Neural cell (in vitro differentiated cells): Measurements from ENCODE around the gene CREBBP.

Experiments used
- EP300 ChIP-seq: fragments of 450-650 bp; conservative IDR thresholded peaks from 2 replicates; pipeline ENCODE4 v1.6.1; 2014; ENCODE audit warnings: antibody characterized with exemption, mild to moderate bottlenecking, moderate library complexity; ENCODE audit not compliant: poor library complexity, severe bottlenecking
- EZH2 ChIP-seq: fragments of 200-600, 300-800 bp; shearing (Covaris generic), sonication (generic); IDR thresholded peaks from 2 replicates; pipeline ENCODE4 v1.6.1; 2014; ENCODE audit warnings: antibody characterized with exemption, low read length, borderline replicate concordance, mild to moderate bottlenecking; ENCODE audit not compliant: insufficient read depth, poor library complexity, severe bottlenecking
- POLR2AphosphoS5 ChIP-seq: IDR thresholded peaks from 2 replicates; pipeline ENCODE4 v1.6.1; 2012
- RAD21 ChIP-seq: fragments of 450-650 bp; conservative IDR thresholded peaks from 2 replicates; pipeline ENCODE4 v1.6.1; 2014; ENCODE audit warnings: antibody characterized with exemption, mild to moderate bottlenecking, moderate library complexity
- TAF1 ChIP-seq: IDR thresholded peaks from 2 replicates; pipeline ENCODE4 v1.6.1; 2012; ENCODE audit warnings: low read depth
- TF ChIP-seq, protein P1 (sequence below): fragments of 450-650 bp; IDR thresholded peaks from 2 replicates; pipeline ENCODE4 v1.5.1; 2014; ENCODE audit warnings: antibody characterized with exemption, mild to moderate bottlenecking, moderate library complexity; ENCODE audit not compliant: poor library complexity, severe bottlenecking

DNA sequence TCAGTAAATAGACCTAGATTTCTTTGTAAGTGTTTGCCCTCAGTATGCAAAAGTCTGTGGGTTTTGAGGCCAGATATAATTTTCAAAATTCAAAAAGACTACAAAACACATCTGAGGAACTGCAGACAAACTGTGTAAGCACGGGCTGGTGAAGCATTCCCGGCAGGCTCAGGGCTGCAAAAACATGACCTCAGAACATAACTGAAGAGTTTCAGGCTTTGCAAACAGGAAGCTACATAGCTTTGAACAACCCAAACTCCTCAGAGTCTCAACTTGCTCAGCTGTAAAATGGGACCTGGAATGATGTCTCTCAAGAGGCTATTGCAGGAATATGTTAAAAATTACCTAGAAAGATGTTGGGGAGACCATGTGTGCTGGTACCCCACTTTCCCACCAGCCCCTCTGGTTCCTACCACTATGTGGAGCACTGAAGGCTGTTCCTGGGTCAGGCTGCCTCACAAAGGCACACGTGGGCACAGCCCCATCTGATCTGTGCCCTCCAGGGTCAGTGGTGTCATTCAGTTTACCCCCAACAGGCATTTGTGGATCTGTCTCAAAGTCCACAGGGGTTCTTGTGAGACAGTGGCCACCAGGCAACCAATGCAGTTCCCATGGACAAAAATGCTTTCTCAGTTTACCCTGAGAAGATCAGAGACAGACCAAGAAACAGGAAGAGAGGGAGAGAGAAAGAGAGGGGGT, 72.9 kb downstream of the CREBBP start:
- TF ChIP-seq EP300 (no peak), EZH2 (no peak), RAD21 (no peak), POLR2AphosphoS5 (no peak), TAF1 (no peak)
- TF ChIP-seq, protein P1, sequence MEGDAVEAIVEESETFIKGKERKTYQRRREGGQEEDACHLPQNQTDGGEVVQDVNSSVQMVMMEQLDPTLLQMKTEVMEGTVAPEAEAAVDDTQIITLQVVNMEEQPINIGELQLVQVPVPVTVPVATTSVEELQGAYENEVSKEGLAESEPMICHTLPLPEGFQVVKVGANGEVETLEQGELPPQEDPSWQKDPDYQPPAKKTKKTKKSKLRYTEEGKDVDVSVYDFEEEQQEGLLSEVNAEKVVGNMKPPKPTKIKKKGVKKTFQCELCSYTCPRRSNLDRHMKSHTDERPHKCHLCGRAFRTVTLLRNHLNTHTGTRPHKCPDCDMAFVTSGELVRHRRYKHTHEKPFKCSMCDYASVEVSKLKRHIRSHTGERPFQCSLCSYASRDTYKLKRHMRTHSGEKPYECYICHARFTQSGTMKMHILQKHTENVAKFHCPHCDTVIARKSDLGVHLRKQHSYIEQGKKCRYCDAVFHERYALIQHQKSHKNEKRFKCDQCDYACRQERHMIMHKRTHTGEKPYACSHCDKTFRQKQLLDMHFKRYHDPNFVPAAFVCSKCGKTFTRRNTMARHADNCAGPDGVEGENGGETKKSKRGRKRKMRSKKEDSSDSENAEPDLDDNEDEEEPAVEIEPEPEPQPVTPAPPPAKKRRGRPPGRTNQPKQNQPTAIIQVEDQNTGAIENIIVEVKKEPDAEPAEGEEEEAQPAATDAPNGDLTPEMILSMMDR = no peak
